ENCODE measurements around the gene PRSS12.
A peak's percentile ranks its signal among the peaks of the same experiment; 100 is the strongest.
"Not testable (repeated sequence)": the region's sequence is repeated elsewhere in the genome, so short reads cannot be mapped to it uniquely, and the experiment has no call there.

Gene PRSS12

GRCh38 chr4:118314221-118314620, 38.6 kb downstream of the PRSS12 start:
- no peak for DNase-seq

- DNase-seq, result no peak
Observed at GRCh38 chr4:118313098-118313497, 39.7 kb downstream of the PRSS12 start.

GRCh38 chr4:118308306-118309030, 44.3 kb downstream of the PRSS12 start:
- no peak for DNase-seq

GRCh38 chr4:118307643-118308042, 45.2 kb downstream of the PRSS12 start:
- no peak for DNase-seq

- not testable (repeated sequence) for DNase-seq
Observed at GRCh38 chr4:118299619-118300018, 53.2 kb downstream of the PRSS12 start.

GRCh38 chr4:118296729-118297128, 56.1 kb downstream of the PRSS12 start:
- no peak for DNase-seq

- no peak for DNase-seq
Observed at GRCh38 chr4:118290951-118291350, 61.9 kb downstream of the PRSS12 start.

- no peak for DNase-seq
Observed at GRCh38 chr4:118289794-118290193, 63.0 kb downstream of the PRSS12 start.

GRCh38 chr4:118287711-118288451, 64.9 kb downstream of the PRSS12 start:
- no peak for DNase-seq

- no peak for DNase-seq
Observed at GRCh38 chr4:118286685-118287084, 66.1 kb downstream of the PRSS12 start.

GRCh38 chr4:118285931-118286330, 66.9 kb downstream of the PRSS12 start:
- no peak for DNase-seq

- no peak for DNase-seq
Observed at GRCh38 chr4:118284169-118284568, 68.6 kb downstream of the PRSS12 start.

- peak; percentile 6 for DNase-seq
Observed at GRCh38 chr4:118282692-118283091, 70.1 kb downstream of the PRSS12 start.

GRCh38 chr4:118281611-118282442, 71.0 kb downstream of the PRSS12 start:
- DNase-seq, result no peak

GRCh38 chr4:118280501-118281218, 72.1 kb downstream of the PRSS12 start:
- DNase-seq, result peak; percentile 4

- no peak for DNase-seq
Observed at GRCh38 chr4:118279920-118280432, 72.8 kb downstream of the PRSS12 start.

GRCh38 chr4:118279328-118279727, 73.5 kb downstream of the PRSS12 start:
- no peak for DNase-seq

GRCh38 chr4:118278473-118279274, 74.1 kb downstream of the PRSS12 start:
- peak; percentile 89 for DNase-seq

GRCh38 chr4:118277243-118277642, 75.6 kb downstream of the PRSS12 start:
- DNase-seq, result no peak

- DNase-seq, result no peak
Observed at GRCh38 chr4:118276580-118276979, 76.2 kb downstream of the PRSS12 start.

GRCh38 chr4:118273642-118274041, 79.2 kb downstream of the PRSS12 start:
- no peak for DNase-seq

- no peak for DNase-seq
Observed at GRCh38 chr4:118271788-118272187, 81.0 kb downstream of the PRSS12 start.

Measured in T1000 (cell line).